HG02571 (cell line): ENCODE data around the gene CABLES2.

Experiments
- ATAC-seq: cut with Tn5 transposase; IDR thresholded peaks from one replicate; pipeline ENCODE4 v1.9.1; 2021; ENCODE audit warnings: mild to moderate bottlenecking, moderate library complexity; ENCODE audit not compliant: unreplicated experiment

Gene CABLES2

GRCh38 chr20:62405108-62405980, 1.7 kb downstream of the CABLES2 start:
- no peak for ATAC-seq

DNA sequence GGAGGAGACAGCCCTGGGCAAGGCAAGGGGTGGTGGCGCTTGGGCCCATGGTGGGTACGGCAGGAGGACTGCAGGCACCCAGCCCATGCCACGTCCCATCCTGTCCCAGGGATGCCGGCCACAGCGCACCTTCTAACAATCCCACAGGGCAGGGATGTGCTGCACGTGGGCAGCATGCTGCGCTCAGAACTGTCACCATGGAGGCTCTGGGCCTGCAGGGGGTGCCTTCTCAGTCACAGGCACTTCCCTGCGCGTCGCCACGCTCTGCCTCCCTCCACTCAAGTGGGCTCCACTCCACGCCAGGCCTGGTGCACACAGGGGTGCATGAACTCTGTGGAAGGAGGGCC, 2.4 kb downstream of the CABLES2 start:
- no peak for ATAC-seq

DNA sequence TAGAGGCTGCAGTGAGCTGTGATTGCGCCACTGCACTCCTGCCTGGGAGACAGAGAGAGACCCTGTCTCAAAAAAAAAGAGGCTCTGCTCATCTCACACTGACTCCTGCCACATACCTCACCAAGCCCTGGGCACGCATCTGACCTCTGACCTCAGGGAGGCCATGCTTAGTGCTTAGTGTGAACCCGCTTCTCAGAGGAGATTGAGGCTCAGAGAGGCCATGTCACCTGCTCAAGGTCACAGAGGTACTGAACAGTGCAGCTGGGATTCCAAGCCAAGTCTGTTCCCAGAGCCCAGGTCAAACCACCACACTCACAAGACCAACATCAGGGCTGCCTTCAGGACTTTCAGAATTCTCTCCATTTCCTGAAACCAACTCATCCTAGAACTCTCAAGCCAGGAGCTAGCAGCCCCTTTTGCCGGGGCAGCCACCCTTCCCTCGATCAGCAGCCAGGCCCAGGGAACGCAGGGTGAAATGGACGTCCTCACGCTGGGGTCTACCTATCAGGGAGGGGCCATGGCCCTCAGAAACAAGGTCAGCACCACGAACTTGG, 2.9 kb downstream of the CABLES2 start:
- no peak for ATAC-seq

- ATAC-seq, result no peak
Observed at GRCh38 chr20:62403331-62403730, 3.8 kb downstream of the CABLES2 start.

GRCh38 chr20:62402456-62403150, 4.5 kb downstream of the CABLES2 start:
- no peak for ATAC-seq

DNA sequence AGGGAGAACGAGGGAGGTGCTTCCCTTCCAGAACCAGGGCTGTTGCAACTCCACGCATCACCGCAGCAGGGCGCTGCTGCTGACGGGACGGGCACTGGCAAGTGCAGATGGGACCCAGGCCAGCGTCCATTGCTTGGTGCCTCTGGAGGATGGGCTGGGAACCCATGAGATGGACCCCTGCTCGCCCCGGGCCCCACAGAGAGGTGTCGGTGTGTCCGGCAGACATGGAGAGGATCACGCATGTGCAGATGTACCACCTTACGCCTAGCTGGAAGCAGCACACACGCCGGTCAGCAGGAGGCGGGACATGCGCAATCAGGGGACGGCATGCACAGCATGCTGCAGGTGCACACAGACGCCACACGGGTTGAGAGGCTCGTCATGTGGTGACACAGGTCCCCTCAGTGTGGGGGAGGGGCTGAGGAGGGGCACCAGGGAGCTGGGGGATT, 5.7 kb downstream of the CABLES2 start:
- ATAC-seq, result no peak

GRCh38 chr20:62400541-62400940, 6.5 kb downstream of the CABLES2 start:
- no peak for ATAC-seq

GRCh38 chr20:62400021-62400420, 7.1 kb downstream of the CABLES2 start:
- ATAC-seq, result no peak

DNA sequence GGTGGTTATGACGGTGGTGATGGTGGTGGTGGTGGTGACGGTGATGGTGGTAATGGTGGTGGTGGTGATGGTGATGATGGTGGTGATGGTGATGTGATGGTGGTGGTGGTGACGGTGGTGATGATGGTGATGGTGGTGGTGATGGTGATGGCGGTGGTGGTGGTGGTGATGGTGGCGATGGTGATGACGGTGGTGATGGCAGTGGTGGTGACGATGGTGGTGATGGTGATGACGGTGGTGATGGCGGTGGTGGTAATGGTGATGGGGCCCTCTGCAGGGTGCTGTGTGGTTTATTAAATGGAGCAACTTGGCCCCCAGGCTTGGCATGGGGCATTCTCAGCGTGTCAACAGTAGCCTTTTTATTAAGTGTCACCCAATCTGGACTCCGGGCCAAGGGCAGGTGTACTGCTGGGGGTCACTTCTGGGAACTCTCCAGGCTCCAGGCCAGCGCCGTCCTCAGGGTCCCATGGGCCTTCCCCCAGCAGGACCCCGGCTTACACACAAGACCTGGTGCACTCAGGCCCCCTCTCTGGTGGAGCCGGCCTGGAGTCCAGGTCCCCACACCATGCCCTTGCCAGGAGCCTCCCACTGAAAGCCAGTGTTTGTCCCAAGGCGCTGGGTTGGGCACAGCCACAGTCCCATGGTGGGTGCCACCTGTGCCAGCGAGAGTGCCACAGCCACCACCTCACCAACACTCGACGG, 8.8 kb downstream of the CABLES2 start:
- no peak for ATAC-seq

GRCh38 chr20:62396367-62397239, 10.5 kb downstream of the CABLES2 start:
- no peak for ATAC-seq

GRCh38 chr20:62395311-62396242, 11.5 kb downstream of the CABLES2 start:
- ATAC-seq, result no peak

GRCh38 chr20:62394248-62395245, 12.5 kb downstream of the CABLES2 start:
- ATAC-seq, result no peak

GRCh38 chr20:62393830-62394229, 13.3 kb downstream of the CABLES2 start:
- ATAC-seq, result no peak

- ATAC-seq, result no peak
Observed at GRCh38 chr20:62393335-62393665, 13.8 kb downstream of the CABLES2 start.

DNA sequence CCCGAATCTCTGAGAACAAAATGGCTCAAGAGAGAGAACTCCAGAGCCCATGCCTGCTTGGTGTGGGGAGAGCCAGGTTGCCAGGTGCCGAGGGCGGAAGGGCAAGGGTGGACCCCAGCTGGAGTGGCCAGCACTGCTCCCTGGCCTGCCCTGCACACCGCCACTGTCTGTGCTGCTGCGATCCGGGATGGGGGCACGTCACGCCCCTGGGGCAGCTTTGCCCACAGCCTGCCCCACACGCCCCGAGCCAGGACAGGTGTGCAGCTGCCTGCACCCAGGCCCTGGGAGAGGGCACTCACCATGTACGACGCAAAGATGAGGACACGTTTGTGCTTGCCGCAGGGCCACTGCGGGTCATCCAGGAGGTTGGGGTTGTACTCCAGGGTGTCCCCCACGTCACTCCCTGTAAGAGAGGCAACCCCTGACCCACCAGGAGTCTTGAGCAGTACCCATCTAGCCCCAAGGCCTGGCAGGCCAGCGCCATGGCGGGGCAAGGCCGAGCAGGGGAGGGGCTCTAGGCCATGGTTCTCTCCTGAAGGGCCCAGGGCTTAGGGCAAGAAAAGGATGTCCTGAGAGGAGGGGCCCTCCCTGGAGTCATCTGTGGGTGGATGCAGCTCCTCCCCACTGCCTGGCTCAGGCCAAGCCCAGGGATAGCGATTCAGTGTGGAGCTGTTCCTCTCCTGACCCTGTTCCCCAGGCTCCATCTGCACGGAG, 14.3 kb downstream of the CABLES2 start:
- ATAC-seq, result no peak

- ATAC-seq, result no peak
Observed at GRCh38 chr20:62392077-62392418, 15.0 kb downstream of the CABLES2 start.

DNA sequence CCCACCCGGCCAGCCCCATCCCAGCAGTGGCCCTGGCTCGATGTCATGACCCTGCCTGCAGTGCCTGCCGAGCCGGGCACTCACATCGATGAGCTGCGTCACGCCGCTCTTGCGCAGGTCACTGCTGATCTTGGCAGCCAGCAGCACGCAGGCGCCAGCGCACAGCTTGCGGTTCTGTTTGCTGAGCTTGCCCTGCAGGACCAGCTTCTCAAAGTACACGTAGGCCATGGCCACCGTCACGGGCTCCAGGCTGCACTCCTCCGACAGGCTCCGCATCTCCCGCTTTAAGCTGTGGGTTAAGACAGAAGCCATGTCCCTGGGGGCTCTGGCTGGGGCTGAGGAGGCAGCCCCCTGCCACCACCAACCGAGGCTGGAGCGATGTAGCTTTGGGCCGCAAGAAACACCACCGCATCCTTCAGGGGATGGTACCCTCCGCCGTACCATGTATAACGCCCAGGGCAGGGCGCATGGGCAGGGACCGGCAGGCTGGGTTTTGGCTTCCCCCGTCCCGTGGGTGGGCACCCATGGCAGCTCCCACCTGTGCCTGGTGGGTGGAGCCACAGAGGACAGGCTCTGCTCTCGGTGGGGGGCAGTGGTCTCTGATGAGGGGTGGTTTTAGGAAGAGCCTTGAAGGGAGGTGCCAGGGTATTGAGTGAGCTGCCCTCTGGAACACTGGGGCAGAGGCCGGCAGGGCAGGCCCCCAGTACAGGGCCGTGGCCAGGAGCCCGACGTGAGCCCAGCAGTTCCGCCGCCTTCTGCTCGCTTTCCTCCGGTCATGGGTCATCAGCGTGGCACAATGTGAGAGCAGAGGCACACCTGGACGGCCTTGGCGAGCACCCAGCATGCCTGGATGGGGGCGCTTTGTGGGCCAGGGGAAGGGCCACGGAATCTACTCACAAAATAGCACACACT, 15.7 kb downstream of the CABLES2 start:
- ATAC-seq, result no peak
